GM18867 (cell line): Measurements from ENCODE around the gene COL16A1.

Experiments used
- ATAC-seq: cut with Tn5 transposase; IDR thresholded peaks from one replicate; pipeline ENCODE4 v1.9.1; 2021; ENCODE audit warnings: mild to moderate bottlenecking, moderate library complexity; ENCODE audit not compliant: unreplicated experiment

COL16A1 gene

GRCh38 chr1:31689854-31690253 lies 14.0 kb downstream of the COL16A1 start:
- ATAC-seq = no peak

GRCh38 chr1:31689379-31689778 lies 14.4 kb downstream of the COL16A1 start:
- ATAC-seq = no peak

- no peak for ATAC-seq
Measured at GRCh38 chr1:31688233-31688918, 15.4 kb downstream of the COL16A1 start.

GRCh38 chr1:31687601-31688000 lies 16.2 kb downstream of the COL16A1 start:
- no peak for ATAC-seq

DNA sequence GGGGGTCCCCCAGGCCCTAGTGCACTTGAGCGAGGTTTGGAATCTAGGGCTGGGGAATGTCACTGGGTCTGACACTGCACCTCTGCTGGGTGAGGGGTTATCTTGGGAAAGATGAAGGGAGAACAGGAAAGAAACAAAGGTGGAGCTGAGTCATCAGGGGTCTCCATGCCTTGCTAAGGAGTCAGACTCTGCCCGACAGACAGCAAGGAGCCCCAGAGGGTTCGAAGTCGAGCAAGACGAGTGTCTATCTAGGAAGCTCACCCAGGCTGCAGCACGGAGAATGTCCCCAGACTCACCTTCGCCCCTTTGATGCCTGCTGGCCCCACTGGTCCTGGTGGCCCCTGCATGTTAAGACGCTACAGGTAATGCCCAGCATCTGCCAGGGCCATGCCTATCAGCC lies 18.0 kb downstream of the COL16A1 start:
- no peak for ATAC-seq

- no peak for ATAC-seq
Measured at GRCh38 chr1:31683997-31684396, 19.8 kb downstream of the COL16A1 start.

DNA sequence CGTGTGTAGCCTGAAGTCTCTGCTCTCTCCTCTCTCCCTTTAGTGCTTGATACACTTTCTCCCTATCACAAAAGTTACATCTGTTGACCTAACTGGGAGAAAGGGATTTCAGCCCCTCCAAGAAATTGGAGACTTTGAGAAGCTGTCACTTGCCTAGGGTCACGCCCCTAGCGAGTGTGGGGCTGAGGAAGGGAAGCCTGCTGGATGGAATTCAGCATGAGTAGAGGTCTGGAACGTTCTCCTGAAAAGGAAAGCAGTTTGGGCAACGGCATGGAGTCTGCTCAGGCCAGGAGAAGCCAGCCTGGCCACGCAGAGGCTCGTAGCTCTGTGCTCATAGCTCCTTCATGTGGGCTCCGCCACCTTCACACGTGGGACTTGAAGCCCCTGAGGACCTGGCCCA lies 22.4 kb downstream of the COL16A1 start:
- no peak for ATAC-seq

- ATAC-seq = no peak
Measured at GRCh38 chr1:31679676-31680230, 24.1 kb downstream of the COL16A1 start.

DNA sequence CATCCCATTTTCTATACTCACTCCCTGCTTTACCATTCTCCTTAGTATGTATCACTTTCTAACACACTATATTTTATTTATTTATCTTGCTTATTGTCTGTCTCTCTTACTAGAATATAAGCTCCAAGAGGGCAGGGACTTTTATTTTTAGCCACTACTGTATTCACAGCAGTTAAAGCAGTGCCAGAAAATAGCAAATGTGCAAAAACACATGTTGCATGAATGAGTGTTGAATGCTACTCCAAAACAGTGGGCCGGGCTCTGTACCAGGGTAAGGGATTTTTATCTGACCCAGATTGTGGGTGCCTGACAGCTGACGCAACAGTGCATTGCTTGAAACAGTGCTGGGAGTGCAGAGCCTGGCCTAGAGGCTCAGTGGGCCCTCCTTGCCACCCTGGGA lies 24.7 kb downstream of the COL16A1 start:
- no peak for ATAC-seq

DNA sequence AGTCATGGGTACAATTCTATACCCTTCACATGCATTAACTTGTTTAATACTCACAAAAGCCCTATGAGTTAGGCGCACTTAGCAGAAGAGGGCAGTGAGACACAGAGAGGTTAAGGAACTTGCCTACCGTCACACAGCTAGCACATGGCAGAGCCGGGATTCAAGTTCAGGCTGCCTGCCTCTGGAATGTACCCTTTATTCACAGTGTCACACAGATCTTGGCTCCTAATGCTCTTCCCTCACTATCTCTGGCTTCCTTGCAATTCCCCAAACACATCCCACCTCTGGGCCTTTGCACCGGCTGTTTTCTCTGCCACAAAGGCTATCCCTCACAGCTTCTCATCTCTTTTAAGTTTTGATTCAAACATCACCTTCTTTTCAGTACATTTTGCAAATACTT lies 25.1 kb downstream of the COL16A1 start:
- ATAC-seq = no peak

- ATAC-seq = no peak
Measured at GRCh38 chr1:31677949-31678348, 25.9 kb downstream of the COL16A1 start.

DNA sequence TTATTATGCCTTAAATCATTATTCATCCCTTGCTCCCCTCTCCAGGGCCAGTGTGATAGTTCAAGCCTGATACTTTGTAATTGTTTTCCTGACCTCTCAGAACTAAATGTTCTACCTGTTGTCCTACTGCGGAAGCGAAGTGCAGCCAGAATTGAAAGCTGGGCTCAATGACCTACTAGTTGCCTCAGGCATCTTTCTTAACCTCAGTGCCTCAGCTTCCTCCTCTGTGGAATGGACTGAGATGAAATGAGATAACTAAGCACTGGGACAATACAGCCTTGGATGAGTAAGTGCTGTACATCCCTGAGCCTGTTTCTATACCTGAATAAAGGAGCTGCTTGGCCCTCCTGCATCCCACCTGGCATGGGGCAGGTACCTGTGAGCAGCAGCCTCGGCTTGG lies 26.4 kb downstream of the COL16A1 start:
- no peak for ATAC-seq

- ATAC-seq = no peak
Measured at GRCh38 chr1:31675756-31676155, 28.1 kb downstream of the COL16A1 start.

DNA sequence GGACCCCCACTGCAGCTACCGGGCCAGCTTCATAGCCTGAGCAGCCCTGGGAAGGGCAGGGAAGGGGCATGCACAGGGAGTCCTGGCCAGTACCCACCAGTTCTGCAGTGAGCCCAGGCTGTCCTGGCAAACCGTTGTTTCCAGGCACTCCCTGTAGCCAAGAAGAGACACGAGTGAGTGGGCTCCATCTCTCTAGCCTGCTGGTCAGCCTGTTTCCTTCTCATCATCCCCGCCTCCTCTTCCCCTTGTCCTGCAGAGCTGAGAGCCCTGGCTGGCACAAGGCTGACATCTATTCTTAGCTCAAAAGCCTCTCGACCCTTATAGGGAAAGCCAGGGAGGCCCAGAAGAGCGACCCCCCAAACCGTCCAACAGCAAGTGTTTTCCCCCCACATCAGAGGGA lies 28.7 kb downstream of the COL16A1 start:
- no peak for ATAC-seq

DNA sequence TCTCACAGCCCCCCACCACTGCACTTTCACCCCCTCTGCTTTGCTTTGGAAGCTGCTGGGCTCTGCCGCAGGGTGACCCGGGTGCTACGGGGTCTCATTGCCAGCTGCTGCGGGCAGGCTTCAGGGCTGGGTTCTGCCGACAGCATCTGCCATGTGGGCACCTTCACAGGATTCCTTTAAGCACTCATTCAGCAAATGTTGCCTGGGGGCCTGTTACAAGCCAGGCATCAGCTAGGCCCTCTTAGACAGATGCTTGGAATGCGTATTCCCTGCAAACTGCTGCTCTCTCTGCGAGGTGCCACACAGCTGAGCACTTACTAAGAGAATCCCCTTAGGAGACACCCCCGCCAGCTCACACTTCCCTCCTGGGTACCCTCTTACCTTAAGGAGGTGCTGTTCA lies 29.2 kb downstream of the COL16A1 start:
- ATAC-seq = no peak

DNA sequence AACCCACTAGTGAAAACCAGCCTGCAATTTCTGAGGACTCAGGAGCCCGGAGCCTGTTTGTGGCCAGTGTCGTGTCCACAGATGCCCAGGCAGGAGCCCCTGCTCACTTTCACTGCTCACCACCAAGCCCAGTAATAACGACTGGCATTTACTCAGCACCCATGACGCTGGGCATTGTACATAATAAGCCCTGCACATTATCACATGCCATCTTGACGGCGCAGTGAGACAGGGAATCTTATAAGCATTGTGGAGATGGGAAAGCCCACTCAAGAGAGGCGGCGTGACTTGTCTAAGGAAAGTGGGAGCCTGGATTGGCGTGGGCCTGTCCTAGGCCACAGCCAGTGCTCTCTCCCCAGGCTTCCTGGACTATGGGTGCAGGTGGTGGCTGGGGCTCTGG lies 30.4 kb downstream of the COL16A1 start:
- no peak for ATAC-seq

DNA sequence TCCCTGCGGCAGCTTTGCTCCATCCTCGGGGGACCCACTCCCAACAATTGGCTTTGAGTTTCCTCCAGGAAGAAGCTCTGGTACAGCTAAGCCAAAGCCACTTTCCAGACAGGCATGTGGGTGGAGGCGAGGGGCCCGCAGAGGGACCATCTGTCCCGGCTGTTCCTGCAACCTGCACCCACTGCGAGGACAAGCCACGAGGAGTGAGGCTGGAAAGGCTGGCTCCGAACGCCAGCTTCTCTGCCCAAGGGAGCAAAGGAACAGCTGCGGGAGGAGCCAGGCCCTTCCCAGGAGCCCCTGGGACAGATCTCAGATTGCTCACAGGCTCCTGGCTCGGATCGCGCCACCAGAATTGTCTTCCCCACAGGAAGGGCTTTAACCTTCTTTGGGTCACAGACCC lies 30.8 kb downstream of the COL16A1 start:
- no peak for ATAC-seq

DNA sequence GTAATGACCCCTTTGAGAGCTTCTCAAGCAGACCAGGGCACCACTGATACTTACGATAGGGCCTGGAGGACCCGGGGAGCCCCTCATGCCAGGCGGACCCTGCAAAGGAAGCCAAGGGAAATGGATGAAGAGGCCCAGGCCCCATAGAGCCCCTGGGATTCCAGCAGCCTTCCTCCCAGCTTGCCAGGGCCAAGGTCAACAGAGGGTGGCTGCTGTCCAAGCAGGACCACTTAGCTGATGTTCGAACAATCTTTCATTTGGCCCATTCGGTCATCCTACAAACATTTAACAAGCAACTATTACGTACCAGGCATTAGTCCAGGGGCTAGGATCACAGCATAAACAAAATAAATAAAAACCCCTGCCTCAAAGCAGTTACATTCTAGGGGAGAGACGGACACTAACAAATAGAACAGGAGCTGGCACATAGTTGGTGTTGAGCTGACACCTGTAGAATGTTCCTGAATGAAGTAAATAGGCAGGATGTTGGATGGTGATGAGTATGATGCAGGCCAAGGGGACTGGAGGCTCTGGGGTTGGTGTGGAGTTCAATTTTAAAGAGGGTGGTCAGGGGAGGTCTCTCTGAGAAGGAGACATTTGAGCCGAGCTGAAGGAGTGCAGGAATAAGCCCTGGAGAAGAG lies 32.1 kb downstream of the COL16A1 start:
- no peak for ATAC-seq

DNA sequence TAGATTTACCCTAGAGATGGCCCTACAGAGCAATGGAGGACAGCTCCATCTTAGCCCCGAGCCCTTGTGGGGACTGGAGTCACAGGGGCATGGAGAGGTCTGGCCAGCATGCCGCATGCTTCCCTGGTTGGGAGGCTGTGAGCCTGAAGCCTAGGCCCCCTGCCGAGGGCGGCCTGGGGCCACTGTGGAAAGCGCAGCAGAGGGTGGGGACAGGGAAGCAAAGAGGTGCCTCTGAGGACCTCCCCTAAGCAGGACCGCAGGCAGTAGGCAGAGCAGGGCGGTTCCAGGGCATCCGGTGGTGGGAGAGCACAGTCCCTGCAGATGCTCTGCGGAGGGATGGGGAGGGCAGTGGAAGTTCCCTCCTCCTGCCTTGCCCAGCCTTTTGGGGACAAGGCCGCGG lies 32.7 kb downstream of the COL16A1 start:
- ATAC-seq = no peak

DNA sequence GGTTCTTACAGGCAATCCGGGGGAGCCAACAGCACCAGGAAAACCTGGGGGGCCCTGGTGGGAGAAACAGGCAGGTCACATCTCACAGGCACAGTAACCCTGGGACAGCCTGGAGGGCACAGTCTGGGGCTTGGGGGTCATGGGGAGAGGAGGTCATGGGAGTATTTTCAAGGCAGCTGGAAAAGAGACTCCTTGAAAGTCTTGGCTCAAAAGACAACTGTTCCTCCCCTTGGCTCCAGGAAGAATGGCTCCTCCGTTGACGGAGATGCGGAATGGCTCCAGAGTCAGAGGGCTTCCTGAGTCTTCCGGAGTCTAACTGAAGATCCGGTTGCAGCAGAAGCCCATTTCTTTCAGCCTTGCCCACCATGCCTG lies 33.2 kb downstream of the COL16A1 start:
- no peak for ATAC-seq

DNA sequence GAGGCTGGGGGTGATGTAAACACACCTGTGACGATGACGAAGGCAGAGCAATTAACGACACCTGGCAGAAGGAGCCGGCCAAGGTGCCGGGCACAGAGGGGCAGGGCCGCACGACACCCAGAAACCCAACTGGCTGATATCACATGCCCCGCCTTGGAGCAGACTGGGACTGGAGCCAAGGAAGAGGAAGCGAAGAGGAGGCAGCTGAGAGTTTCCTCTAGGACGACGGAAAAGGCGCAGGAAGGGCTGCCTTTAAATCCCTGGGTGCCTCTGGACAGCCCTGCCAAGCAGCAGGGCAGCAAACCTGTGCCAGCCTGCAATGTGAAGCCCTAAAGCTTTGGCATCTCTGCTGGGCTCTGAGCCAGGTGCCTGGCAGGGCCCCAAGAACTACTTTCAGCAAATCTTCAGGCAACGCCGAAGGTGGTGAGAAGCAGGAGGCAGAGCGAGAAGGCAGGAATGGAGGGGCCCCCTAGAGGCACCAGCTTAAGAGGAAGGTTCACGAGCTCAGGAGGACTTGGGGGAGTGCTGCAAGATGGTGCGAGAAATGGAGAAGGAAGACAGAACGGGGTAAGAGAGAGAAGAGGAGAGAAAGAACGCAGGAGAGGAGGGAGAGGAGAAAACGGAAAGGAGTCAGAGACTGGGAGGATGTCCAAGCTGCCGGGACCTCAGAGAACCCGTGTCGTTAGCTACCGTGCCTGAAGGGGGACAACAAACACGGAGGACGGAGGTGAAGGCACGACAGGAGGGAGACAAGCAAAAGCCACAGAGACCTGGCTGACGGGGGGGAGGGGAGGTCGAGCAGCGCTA lies 33.8 kb downstream of the COL16A1 start:
- ATAC-seq = no peak

DNA sequence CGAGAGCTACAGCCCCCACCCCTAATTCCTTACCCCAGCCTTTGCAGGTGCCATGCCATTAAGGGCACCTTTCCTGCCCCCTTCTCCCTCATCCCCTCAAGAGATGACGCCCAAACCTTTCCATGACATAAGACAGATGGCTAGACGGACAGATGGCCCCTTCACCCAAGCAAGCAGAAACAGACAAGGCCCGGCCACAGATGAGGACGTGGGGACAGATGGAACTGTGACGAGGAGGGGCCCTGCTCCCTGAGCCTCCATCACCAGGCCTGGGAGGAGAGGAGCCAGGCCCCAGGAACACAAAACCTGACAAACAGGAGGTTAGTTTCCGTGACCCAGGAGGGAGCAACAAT lies 34.4 kb downstream of the COL16A1 start:
- ATAC-seq = no peak
